NOMO-1 (cell line): ENCODE results near the gene TRMU.
"Not testable (repeated sequence)": the region's sequence is repeated elsewhere in the genome, so short reads cannot be mapped to it uniquely, and the experiment has no call there.

Experiments
- DNase-seq, 2 experiments: peaks; one replicate each; lab custom pipeline; 2025; ENCODE audit not compliant: unreplicated experiment in 2 of 2; lab: John Stamatoyannopoulos, UW

TRMU gene

DNA sequence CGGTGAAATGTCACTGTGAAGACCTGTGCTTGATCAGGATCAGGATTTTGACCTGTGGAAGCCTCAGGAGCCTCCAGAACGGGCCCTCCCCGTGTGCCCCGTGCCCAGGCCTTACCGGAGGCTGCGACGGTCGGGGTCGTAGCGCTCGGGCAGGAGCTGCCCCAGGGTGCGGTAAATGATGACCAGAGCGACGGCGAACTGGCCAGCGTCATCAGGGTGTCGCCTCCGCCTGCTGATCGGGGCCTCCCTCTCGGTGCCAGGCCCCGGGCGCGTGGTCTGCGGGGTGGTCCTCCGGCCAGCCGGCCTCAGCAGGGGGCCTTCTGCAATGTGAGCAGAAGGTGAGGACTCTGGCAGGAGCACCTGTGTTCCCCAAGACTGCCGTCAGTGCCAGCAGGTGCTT lies 46.2 kb downstream of the TRMU start:
- no peak for DNase-seq

DNA sequence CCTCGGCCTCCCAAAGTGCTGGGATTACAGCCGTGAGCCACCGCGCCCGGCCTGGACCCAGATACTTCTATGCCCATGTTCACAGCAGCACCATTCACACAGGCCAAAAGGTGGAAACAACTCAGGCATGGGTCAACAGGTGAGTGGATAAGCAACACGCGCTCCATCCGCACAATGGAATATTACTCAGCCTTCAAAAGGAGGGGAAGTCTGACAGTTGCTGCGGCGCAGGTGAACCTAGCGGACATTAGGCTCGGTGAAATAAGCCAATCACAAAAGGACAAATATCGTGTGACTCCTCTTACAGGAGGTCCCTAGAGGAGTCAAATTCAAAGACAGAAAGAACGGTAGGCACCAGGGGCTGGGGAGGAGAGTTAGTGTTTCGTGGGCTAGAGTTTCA lies 47.0 kb downstream of the TRMU start:
- no peak for DNase-seq

DNA sequence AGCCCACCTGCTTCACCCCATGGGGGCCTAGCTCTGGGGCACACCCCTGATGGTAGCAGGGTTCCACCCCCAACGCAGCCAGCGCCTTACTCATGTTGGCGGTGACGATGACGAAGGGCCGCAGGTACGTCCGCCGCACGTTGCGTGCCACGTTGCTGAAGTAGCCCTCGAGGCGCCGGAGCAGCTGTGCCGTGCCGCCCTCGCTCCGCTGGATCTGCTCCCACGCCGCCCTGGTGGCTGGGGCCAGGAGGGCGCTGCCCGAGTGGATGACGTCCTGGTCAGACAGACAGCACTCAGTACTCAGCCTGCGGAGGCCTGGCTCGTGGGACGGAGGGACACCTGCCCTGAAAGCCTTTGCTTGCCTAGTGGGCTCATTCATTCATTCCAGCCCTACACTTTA lies 50.8 kb downstream of the TRMU start:
- no peak for DNase-seq

DNA sequence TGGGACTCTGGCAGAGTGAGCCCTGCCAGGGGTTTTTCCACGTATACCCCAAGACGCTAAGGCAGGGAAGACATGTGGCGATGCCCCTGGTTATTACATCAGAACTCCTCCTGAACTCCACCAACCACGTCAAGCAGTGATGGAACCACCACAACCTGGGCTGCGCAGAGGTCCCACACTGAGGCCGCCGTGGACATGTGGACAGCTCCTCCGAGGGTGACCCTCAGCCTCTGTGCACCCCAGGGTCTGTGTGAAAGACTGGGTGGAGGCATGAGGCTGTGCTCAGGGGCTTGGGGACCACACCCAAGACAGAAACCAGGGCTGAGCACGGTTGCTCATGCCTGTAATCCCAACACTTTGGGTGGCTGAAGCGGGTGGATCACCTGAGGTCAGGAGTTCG lies 52.2 kb downstream of the TRMU start:
- no peak for DNase-seq

DNA sequence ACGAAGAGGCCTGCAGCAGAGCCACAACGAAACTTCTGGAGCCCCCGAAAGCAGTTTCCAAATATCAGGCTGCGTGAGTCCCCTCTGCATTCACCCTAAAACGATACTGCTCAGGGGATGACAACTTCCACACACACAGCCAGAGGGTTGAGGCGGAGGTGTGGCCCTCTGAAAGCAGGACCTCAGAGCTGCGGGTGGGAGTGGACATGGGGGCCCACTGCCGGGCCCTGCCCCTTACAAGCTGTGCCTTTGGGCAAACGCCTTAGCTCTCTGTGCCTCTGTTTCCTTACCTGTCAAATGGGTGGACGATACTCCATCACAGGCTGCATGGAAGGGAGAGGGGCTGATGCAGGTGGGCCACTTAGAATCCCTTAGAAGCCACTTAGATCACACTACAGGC lies 53.1 kb downstream of the TRMU start:
- no peak for DNase-seq

DNA sequence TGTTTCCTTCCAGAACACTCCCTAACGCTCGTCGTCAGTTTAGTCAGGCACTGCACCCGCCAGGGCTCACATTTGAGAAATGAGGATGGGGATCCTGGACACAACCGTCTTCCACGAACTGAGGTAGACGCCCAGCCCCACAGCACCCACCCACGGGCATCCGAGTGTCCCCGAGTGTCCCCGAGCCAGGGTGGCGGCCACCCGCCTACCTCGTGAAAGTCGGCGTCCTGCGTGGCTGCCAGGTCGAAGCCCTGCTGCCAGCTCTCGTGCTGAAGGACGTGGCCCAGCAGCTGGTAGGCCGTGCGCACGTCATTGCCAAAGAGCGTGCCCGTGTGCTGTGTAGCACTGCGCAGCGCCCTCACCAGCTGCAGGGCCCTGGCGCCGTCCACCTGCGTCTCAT lies 53.6 kb downstream of the TRMU start:
- DNase-seq = no peak

GRCh38 chr22:46390105-46390651 lies 54.7 kb downstream of the TRMU start:
- DNase-seq = no peak

DNA sequence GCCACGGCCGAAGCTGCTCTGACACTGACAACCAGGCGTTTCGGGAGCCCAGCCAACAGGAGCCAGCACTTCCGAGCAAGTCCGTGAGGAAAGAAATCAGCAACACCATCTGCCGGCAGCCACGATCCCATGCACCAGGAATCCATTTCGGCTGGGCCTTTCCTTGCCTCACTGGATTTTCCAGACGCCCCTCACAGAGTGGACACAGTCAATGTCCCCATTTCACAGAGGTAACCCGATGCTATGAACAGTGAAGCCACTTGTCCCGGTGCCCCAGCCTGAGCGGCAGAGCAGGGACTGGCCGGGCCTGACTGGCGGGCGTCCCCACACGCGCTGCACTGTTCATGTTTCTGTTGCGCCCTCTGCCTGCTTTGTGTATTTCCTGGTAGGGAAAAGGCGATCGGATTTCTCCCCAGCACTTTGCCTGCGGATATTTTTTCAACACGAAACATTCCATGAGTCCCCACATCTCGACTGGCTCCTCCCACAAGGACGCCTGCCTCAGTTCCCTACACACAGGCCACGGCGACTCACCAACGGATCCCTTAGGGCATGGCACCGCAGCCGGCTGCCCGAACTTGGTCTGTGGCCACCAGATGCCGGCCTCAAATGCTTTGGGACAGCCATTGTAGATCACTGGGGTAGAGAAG lies 55.3 kb downstream of the TRMU start:
- DNase-seq = no peak

DNA sequence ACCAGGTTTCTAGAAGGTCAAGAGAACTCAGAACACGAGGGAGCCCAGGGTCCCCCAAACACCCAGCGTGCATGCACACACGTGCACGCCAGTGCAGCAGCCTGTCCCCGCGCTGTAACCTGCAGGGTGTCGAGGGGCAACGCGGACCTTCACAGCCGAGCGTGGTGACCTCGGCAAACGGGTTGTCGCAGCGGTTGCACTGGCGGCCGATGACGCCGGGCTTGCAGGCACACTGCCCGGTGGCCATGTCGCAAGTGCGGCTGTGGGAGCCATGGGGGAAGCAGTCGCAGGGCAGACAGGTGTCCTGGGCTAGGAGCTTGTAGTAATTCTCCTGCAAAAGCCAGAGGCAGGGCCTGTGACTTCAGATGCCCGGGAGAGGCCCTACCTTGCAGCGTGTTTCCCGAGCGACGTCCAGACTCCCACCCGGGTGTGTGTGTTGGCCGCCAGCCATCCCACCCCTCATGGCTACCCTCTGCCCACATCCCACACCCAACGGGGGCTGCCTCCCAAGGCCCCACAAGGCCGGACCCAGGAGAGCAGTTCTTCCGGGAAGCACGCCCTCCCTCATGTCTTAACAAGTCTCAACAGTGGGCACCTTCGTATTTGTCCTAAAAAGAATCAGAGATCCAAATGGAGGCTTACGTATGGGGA lies 56.1 kb downstream of the TRMU start:
- DNase-seq = no peak

- no peak for DNase-seq
Observed at GRCh38 chr22:46392137-46392844, 56.8 kb downstream of the TRMU start.

- no peak for DNase-seq
Observed at GRCh38 chr22:46393873-46394272, 58.4 kb downstream of the TRMU start.

DNA sequence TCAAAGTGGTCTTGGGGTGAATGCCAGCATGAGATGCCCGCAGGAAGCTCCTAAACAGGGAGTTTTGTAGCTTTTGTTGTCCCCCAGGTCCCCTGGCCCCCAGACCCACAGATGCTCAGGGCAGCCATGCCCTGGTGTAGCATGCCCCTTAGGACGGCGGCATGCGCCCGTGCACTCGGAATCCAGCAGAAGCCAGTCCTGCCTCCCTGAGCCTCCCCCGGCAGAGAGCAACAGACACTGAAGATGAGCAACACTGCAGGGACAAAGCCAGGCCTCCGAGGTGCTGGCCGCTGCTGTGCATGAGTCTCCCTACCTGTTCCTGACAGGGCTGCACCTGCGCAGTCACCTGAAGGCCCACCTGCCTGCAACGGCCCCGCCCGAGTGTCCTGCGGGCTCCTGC lies 59.1 kb downstream of the TRMU start:
- DNase-seq = no peak

DNA sequence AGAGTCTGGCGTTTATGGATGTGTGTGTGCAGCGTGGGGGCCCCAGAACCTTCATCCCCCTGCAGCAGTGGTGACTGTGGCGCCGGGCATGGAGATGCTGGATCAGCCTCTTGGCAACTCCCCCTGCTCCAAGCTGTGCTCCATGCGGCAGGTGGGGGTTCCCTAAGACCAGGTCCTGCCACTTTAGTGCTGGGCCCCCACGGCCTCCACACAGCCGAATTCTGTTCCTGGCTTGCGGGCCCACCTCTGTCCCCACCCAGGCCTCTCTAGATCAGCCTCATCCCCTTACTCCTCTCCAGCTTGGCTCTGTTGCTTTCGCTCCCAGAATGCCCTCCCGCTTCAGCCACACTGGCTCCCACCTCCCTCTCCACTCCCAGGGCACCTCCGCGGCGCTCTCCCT lies 59.6 kb downstream of the TRMU start:
- no peak for DNase-seq

- DNase-seq = not testable (repeated sequence)
Observed at GRCh38 chr22:46397049-46397448, 61.5 kb downstream of the TRMU start.

DNA sequence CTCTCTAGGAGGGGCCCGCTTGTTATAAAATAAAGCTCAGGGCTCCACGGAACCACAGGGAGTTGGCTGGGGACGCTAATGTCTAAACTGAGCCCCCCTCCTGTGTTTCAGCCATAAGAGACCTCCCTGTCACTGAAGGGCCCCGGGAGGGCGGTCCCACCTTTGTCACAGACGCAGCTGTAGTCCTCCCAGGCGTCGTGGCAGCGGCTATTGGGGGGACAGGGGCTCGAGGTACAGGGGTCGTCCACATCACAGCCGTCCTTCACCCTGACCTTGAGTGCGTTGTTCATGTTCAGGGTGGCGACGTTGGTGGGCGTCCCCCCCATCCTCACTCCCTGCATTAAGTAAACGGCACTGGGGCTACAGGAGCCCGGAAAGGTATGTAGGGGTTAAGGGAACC lies 62.0 kb downstream of the TRMU start:
- no peak for DNase-seq

DNA sequence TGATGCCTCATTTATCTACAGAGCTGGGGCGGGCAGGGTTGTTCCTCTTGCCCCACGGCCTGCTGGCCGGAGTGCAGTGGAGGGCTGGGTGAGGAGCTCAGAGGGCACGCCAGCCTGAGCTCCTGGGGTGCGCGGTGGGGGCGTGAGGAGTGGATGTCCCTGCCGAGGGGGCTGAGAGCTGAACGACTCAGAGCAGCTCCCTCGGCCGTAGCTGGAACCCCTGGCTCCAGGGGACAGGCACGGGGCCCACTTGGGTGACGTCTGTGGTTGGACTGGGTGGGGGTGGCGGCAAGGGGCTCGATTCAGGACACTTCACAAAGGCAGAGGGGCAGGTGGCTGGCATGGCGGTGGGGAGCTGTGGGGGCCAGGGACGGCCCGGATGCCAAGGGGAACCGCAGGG lies 62.4 kb downstream of the TRMU start:
- DNase-seq = no peak

GRCh38 chr22:46399251-46400024 lies 63.9 kb downstream of the TRMU start:
- no peak for DNase-seq

DNA sequence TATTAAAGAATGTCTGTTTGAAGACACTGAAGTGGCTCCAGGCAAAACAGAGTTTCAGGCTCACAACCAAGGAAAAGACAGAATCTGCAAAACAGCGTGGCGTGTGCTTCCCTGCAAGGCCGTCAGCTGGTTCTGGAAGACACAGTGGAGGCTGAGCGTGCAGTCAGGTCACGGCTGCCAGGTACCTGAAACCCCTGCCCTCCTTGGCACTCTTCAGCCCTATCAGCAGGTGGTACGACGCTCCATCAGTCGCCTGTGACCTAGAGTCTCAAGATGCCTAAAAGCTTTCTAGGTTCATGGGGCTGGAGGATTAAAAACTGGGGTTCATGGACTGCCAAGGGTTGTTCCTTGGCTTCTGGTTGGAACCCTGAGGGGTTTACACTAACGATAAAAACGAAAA lies 65.9 kb downstream of the TRMU start:
- DNase-seq = no peak

DNA sequence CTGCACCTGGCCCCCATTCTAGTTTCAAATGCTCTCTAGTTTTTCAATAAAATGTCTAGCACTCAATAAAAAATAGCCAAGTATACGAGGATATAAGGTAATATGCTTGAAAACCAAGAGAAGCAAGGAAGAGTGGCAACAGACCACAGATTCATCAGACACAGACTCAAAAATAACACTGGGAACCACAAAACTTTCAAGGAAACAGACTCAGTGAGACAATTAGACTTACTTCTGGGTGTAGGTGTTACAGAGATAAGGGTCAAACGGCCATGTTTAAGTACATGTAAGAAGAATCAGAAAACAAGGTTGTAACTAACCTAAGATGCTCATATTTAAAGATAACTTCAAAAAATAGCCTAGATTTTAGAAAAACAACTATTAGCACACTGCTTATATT lies 67.0 kb downstream of the TRMU start:
- DNase-seq = no peak

GRCh38 chr22:46403880-46404279 lies 68.4 kb downstream of the TRMU start:
- DNase-seq = not testable (repeated sequence)

GRCh38 chr22:46405901-46406300 lies 70.4 kb downstream of the TRMU start:
- DNase-seq = no peak
